COLO829 (cell line): Measurements from ENCODE around the gene GLT1D1.

Experiments
- DNase-seq: peaks from one replicate; pipeline ENCODE4 v3.0.0; 2012; ENCODE audit warnings: low spot score

Gene GLT1D1

GRCh38 chr12:128969480-128970055 lies 116.3 kb downstream of the GLT1D1 start:
- DNase-seq = no peak

GRCh38 chr12:128970110-128970509 lies 116.8 kb downstream of the GLT1D1 start:
- no peak for DNase-seq

- no peak for DNase-seq
Measured at GRCh38 chr12:128970941-128971340, 117.7 kb downstream of the GLT1D1 start.

DNA sequence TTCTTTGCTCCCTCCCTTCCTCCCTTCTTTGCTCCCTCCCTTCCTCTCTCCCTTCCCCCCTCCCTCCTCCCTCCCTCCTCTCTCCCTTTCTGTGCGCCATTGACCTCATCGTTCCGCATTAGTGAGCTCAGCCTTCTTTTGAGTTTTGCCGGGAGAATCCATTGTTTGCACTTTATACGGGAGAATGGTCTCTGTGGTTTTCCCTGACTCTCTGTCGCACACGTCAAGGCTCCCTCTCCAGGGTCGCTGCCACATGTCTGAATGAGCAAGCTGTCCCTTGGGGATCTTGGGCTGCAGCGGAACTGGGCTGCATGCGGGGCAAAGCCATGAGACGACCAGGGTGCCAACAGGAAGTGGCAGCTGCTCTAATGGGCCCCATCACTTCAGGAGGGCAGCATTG lies 118.5 kb downstream of the GLT1D1 start:
- DNase-seq = no peak

- no peak for DNase-seq
Measured at GRCh38 chr12:128973883-128974681, 120.8 kb downstream of the GLT1D1 start.

DNA sequence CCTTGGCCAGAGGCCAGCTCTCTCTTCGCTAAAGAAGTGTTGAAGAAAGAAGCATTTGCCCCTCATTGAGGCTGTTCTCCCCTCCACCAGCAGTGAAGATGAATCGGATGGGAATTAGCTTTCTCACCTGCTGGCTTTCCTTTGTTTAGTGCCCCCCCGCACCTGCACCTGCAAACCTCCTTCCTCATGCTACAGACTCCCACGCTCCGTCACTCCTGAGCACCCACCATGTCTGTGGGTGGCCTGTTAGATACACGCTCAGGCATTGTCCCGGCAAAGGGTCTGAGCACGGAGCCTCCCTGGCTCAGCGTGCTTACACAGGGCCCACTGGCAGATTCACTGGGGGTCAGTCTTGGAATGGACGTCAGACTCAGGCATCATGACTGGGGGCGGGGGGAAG lies 121.6 kb downstream of the GLT1D1 start:
- DNase-seq = no peak

GRCh38 chr12:128976120-128976738 lies 123.0 kb downstream of the GLT1D1 start:
- DNase-seq = no peak

GRCh38 chr12:128977441-128977840 lies 124.2 kb downstream of the GLT1D1 start:
- no peak for DNase-seq

- DNase-seq = no peak
Measured at GRCh38 chr12:128978067-128978466, 124.8 kb downstream of the GLT1D1 start.

- DNase-seq = no peak
Measured at GRCh38 chr12:128980623-128981022, 127.3 kb downstream of the GLT1D1 start.

GRCh38 chr12:128981971-128982533 lies 128.8 kb downstream of the GLT1D1 start:
- DNase-seq = no peak

GRCh38 chr12:128982933-128983332 lies 129.7 kb downstream of the GLT1D1 start:
- no peak for DNase-seq

DNA sequence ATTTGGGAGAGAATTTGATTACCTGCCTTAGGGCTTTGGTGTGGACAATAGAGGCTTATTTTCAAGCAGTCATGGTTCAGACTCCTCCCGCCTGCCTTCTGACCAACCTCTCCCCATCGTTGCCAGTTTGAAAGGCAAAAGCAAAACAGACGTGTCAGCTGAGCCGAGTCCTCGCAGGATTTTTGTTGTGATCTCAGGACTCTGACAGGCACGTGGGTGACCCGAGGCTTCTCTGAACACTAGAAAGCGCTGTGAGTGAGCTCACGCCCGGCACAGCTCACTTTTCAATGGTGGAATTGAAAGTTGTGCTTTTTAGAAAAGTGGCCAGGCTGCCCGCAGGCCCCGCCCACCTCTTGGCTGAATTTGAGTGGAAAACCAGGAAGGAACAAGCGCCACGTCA lies 130.1 kb downstream of the GLT1D1 start:
- DNase-seq = no peak

DNA sequence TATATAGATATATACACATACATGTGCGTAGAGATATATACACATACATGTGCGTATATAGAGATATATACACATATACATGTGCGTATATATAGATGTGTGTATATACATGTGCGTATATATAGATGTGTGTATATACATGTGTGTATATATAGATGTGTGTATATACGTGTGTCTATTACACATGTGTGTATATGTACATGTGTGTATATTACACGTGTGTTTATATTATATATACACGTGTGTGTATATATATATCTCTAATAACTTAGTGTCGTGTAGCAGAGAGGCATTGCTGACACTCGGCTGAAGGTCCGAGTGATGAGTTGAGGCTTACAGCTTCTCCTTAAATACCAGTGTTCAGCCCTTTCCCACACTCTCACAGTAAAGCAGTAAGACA lies 133.7 kb downstream of the GLT1D1 start:
- DNase-seq = no peak

DNA sequence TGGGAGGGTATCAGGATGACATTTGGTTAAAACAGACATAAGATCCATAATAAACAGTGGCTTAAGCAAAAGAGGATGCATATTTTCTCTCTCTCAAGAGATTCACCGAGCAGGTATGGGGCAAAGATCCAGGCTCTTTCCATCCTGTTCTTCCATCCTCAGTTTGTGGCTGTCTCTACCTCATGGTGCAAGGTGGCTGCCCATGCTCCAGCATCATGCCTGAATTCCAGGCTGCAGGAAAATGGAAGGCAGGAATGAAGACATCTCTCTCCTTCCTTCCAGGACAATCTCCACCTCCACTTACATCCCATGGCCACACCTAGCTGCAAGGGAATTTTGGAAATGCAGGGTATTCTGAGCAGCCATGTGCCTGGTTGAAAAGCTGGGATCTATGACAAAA lies 136.0 kb downstream of the GLT1D1 start:
- DNase-seq = no peak

DNA sequence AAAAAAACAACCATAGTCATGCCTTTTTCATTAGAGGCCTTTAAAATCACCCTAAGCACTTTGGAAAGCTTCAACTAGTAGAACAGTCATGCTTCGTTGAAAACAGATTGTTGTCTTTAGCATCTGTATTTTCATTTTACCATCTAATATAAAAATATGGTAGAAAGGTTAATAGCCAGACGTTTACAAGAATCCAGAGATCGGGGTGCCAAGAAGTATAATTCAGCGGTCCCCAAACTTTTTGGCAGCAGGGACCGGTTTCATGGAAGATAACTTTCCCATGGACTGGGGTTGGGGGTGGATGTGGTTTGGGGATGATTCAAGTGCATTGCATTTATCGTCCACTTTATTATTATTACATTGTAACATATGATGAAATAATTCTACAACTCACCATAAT lies 138.4 kb downstream of the GLT1D1 start:
- no peak for DNase-seq

DNA sequence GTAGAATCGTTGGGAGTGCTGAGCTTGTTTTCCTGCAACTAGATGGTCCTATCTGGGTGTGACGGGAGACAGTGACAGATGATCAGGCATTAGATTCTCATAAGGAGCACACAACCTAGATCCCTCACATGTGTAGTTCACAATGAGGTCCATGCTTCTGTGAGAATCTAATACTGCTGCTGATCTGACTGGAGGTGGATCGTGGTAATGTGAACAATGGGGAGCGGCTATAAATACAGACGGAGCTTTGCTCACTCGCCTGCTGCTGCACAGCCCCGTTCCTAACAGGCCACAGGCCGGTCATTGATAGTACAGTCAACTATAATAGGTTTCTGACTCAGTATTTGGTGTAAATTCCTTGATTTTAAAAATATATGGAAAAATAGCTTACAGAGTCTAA lies 138.8 kb downstream of the GLT1D1 start:
- DNase-seq = no peak

DNA sequence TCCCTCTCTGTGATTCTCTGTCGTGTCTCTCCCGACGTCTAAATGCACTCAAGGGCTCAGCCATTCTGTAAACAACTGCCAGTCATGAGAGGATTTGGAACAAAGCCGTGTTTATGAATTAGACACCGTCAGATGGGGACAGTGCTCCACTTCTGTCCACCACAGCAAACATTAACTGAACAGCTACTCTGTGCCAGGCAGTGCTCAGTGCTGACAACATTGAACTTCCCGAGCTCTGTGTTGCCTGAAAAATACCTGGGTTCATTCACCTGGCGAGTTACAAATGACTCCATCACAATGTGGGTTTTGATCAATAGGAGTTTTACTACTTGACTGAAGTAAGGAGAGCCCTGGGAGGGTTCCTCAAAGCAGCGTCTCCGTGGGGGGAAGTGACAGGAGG lies 139.3 kb downstream of the GLT1D1 start:
- no peak for DNase-seq

- DNase-seq = no peak
Measured at GRCh38 chr12:128994856-128995255, 141.6 kb downstream of the GLT1D1 start.

GRCh38 chr12:128995619-128996018 lies 142.3 kb downstream of the GLT1D1 start:
- DNase-seq = no peak

- no peak for DNase-seq
Measured at GRCh38 chr12:129001826-129002225, 148.5 kb downstream of the GLT1D1 start.

DNA sequence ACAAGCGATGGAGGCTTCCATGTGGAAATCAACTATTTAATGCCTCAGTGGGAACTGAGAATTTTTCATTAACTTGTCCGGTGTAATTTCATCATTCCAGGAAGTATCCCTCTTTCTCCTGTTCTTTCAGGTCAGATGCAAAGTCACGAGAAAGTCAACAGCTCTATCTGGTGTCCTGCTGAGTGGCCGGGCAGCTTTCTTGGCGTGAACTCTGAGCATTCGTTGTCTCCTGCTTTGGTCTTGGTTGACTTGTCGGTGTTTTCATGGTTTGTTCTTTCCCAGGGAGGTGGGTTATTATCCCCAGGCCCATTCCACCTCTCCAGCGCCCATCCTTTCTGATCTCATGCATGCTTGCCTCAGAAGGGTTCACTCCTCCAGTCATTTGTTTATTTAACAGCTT lies 149.1 kb downstream of the GLT1D1 start:
- DNase-seq = no peak

DNA sequence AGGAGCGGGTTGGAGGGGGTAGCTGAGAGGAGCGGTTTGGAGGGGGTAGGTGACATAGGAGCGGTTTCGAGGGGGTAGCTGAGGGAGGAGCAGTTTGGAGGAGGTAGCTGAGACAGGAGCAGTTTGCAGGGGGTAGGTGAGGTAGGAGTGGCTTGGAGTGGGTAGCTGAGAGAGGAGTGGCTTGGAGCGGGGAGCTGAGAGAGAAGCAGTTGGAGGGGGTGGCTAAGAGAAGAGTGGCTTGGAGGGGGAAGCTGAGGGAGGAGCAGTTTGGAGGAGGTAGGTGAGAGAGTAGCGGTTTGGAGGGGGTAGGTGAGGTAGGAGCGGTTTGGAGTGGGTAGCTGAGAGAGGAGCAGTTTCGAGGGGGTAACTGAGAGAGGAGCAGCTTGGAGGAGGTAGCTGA lies 152.1 kb downstream of the GLT1D1 start:
- DNase-seq = no peak
